Breast epithelium (tissue), 3 donors: ENCODE data around the gene NBPF3.

ENCODE experiments used
- POLR2A ChIP-seq: fragments of 450-650 bp; IDR thresholded peaks from one replicate; pipeline ENCODE4 v1.6.1; 2016; ENCODE audit warnings: antibody characterized with exemption, mild to moderate bottlenecking, moderate library complexity
- TF ChIP-seq, protein P1 (sequence below), 3 donors: fragments of 450-650 bp; IDR thresholded peaks; one replicate each; pipeline ENCODE4 v1.5.1; 2016 to 2017; ENCODE audit warnings: antibody characterized with exemption in 3 of 3, mild to moderate bottlenecking in 3 of 3, moderate library complexity in 3 of 3

GRCh38 chr1:21469581-21469980 is 29.6 kb downstream of the NBPF3 start:
- TF ChIP-seq, protein P1, sequence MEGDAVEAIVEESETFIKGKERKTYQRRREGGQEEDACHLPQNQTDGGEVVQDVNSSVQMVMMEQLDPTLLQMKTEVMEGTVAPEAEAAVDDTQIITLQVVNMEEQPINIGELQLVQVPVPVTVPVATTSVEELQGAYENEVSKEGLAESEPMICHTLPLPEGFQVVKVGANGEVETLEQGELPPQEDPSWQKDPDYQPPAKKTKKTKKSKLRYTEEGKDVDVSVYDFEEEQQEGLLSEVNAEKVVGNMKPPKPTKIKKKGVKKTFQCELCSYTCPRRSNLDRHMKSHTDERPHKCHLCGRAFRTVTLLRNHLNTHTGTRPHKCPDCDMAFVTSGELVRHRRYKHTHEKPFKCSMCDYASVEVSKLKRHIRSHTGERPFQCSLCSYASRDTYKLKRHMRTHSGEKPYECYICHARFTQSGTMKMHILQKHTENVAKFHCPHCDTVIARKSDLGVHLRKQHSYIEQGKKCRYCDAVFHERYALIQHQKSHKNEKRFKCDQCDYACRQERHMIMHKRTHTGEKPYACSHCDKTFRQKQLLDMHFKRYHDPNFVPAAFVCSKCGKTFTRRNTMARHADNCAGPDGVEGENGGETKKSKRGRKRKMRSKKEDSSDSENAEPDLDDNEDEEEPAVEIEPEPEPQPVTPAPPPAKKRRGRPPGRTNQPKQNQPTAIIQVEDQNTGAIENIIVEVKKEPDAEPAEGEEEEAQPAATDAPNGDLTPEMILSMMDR (IDR thresholded peaks at IDR 0.05), result no peak
- TF ChIP-seq POLR2A, result no peak
